Astrocyte (in vitro differentiated cells and primary cell): Measurements from ENCODE around the gene PCDHGA11.

ENCODE experiments used
- EZH2 ChIP-seq: IDR thresholded peaks from 2 replicates; pipeline ENCODE4 v1.6.1; 2012; ENCODE audit warnings: mild to moderate bottlenecking, low read length, inconsistent platforms; ENCODE audit not compliant: insufficient read depth
- TF ChIP-seq, protein P1 (sequence below): IDR thresholded peaks from 2 replicates; pipeline ENCODE4 v1.5.1; 2011; ENCODE audit warnings: low read depth, mild to moderate bottlenecking, inconsistent platforms, low read length, moderate library complexity; ENCODE audit not compliant: insufficient read depth

DNA sequence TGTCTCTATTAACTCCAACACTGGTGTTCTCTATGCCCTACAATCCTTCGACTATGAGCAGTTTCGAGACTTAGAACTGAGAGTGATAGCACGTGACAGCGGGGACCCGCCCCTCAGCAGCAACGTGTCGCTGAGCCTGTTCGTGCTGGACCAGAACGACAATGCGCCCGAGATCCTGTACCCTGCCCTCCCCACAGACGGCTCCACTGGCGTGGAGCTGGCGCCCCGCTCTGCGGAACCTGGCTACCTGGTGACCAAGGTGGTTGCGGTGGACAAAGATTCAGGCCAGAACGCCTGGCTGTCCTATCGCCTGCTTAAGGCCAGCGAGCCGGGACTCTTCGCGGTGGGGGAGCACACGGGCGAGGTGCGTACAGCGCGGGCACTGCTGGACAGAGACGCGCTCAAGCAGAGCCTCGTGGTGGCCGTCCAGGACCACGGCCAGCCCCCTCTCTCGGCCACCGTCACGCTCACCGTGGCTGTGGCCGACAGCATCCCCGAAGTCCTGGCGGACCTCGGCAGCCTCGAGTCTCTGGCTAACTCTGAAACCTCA is 2.0 kb downstream of the PCDHGA11 start:
- TF ChIP-seq, protein P1, sequence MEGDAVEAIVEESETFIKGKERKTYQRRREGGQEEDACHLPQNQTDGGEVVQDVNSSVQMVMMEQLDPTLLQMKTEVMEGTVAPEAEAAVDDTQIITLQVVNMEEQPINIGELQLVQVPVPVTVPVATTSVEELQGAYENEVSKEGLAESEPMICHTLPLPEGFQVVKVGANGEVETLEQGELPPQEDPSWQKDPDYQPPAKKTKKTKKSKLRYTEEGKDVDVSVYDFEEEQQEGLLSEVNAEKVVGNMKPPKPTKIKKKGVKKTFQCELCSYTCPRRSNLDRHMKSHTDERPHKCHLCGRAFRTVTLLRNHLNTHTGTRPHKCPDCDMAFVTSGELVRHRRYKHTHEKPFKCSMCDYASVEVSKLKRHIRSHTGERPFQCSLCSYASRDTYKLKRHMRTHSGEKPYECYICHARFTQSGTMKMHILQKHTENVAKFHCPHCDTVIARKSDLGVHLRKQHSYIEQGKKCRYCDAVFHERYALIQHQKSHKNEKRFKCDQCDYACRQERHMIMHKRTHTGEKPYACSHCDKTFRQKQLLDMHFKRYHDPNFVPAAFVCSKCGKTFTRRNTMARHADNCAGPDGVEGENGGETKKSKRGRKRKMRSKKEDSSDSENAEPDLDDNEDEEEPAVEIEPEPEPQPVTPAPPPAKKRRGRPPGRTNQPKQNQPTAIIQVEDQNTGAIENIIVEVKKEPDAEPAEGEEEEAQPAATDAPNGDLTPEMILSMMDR: no peak
- no peak for TF ChIP-seq EZH2
